Kidney glomerular epithelial cell (primary cell): ENCODE data around the gene RLN3.
A peak's percentile ranks its signal among the peaks of the same experiment; 100 is the strongest.

Experiments
- DNase-seq: peaks from one replicate; lab custom pipeline; 2025; lab: John Stamatoyannopoulos, UW

The RLN3 gene

GRCh38 chr19:14027856-14028450 lies at the start of gene RLN3:
Gene RLN3 (plus strand): TSS chr19:14028148. CDS start chr19:14028205, 57 bp downstream.
- DNase-seq: no peak

- no peak for DNase-seq
Observed at GRCh38 chr19:13978351-13979243, 49.4 kb upstream of the RLN3 start.

- DNase-seq: no peak
Observed at GRCh38 chr19:13979244-13979615, 48.7 kb upstream of the RLN3 start.

GRCh38 chr19:13979686-13980085 lies 48.3 kb upstream of the RLN3 start:
- no peak for DNase-seq

GRCh38 chr19:13980340-13980739 lies 47.6 kb upstream of the RLN3 start:
- no peak for DNase-seq

- DNase-seq: no peak
Observed at GRCh38 chr19:13981021-13981420, 46.9 kb upstream of the RLN3 start.

GRCh38 chr19:13981467-13981866 lies 46.5 kb upstream of the RLN3 start:
- DNase-seq: no peak

- no peak for DNase-seq
Observed at GRCh38 chr19:13981988-13982501, 45.9 kb upstream of the RLN3 start.

GRCh38 chr19:13982773-13983172 lies 45.2 kb upstream of the RLN3 start:
- DNase-seq: no peak

GRCh38 chr19:13983213-13983889 lies 44.6 kb upstream of the RLN3 start:
- no peak for DNase-seq

- no peak for DNase-seq
Observed at GRCh38 chr19:13984186-13984585, 43.8 kb upstream of the RLN3 start.

GRCh38 chr19:13984875-13985741 lies 42.8 kb upstream of the RLN3 start:
- no peak for DNase-seq

GRCh38 chr19:13985771-13986347 lies 42.1 kb upstream of the RLN3 start:
- DNase-seq: no peak

GRCh38 chr19:13986348-13986904 lies 41.5 kb upstream of the RLN3 start:
- DNase-seq: peak; percentile 84

- DNase-seq: no peak
Observed at GRCh38 chr19:13987101-13987890, 40.7 kb upstream of the RLN3 start.

GRCh38 chr19:13989487-13989886 lies 38.5 kb upstream of the RLN3 start:
- DNase-seq: no peak

- no peak for DNase-seq
Observed at GRCh38 chr19:13990085-13990484, 37.9 kb upstream of the RLN3 start.

GRCh38 chr19:13992025-13992424 lies 35.9 kb upstream of the RLN3 start:
- no peak for DNase-seq

GRCh38 chr19:13993590-13994300 lies 34.2 kb upstream of the RLN3 start:
- no peak for DNase-seq
